ENCODE data around the gene GSK3A. TPM values are rescaled to one million over a fixed set of nuclear protein-coding genes. Genes with fewer than 3 reads are reported as not detected.

The GSK3A gene
- total and polyA plus RNA-seq, 9 of the 15 experiments (the other 6 are each of a cell fraction or from before 2014, with no cell fraction given): 0.62 to 90.7 (median 33.3) TPM

DNA sequence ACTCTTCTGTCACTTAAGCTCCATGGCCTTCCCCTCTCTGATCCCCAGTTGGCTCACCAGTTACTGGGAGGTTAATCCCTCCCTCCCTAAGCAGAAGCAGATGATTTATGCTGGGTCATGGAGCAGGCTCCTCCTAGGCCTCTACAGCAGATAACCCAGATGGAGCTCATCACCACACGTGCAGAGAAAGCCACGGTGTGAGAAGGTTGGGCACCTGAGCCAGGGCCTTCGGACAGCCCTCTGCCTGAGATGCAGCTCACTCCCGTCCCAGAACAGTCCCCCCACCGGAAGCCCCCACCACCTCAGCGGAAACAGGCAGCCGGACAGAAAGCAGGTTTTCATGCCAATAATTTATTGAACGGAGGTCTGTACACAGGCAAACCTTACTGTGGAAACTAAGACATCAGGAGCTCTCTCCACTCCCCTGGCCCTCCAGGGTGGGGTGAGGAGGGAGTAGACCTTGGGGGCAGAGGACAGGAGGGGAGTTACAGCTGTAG lies 12.5 kb downstream of the GSK3A start (continued):
- TF ChIP-seq XRCC5 (IDR thresholded peaks at IDR 0.05; ENCODE audit: low read depth, low read length): no peak
- TF ChIP-seq, protein P1, sequence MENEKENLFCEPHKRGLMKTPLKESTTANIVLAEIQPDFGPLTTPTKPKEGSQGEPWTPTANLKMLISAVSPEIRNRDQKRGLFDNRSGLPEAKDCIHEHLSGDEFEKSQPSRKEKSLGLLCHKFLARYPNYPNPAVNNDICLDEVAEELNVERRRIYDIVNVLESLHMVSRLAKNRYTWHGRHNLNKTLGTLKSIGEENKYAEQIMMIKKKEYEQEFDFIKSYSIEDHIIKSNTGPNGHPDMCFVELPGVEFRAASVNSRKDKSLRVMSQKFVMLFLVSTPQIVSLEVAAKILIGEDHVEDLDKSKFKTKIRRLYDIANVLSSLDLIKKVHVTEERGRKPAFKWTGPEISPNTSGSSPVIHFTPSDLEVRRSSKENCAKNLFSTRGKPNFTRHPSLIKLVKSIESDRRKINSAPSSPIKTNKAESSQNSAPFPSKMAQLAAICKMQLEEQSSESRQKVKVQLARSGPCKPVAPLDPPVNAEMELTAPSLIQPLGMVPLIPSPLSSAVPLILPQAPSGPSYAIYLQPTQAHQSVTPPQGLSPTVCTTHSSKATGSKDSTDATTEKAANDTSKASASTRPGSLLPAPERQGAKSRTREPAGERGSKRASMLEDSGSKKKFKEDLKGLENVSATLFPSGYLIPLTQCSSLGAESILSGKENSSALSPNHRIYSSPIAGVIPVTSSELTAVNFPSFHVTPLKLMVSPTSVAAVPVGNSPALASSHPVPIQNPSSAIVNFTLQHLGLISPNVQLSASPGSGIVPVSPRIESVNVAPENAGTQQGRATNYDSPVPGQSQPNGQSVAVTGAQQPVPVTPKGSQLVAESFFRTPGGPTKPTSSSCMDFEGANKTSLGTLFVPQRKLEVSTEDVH (IDR thresholded peaks at IDR 0.05; ENCODE audit: low read depth, partially characterized antibody): no peak
- 0 out of 2 replicates have a peak, but pooled peaks have one; percentile 14 for TF ChIP-seq ESRRA (IDR thresholded peaks at IDR 0.05; ENCODE audit: borderline replicate concordance, low read depth)
- TF ChIP-seq EP400 (IDR thresholded peaks at IDR 0.05): peak; percentile 20; the same call in 1 of the 2 replicates
- TF ChIP-seq CAMTA2 (CRISPR knock-in tag; conservative IDR thresholded peaks at IDR 0.05): no peak
- TF ChIP-seq ZNF583 (CRISPR knock-in tag; IDR thresholded peaks at IDR 0.05): no peak
- TF ChIP-seq C11orf30 (IDR thresholded peaks at IDR 0.05; ENCODE audit: low read depth): peak; percentile 80
- TF ChIP-seq GABPA (tag; conservative IDR thresholded peaks at IDR 0.05; ENCODE audit: low read depth): peak; percentile 47; the same call in 1 of the 2 replicates
- TF ChIP-seq, protein P2, sequence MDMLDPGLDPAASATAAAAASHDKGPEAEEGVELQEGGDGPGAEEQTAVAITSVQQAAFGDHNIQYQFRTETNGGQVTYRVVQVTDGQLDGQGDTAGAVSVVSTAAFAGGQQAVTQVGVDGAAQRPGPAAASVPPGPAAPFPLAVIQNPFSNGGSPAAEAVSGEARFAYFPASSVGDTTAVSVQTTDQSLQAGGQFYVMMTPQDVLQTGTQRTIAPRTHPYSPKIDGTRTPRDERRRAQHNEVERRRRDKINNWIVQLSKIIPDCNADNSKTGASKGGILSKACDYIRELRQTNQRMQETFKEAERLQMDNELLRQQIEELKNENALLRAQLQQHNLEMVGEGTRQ (CRISPR knock-in tag; IDR thresholded peaks at IDR 0.05): no peak
- TF ChIP-seq BRD9 (IDR thresholded peaks at IDR 0.05; ENCODE audit: low read depth, partially characterized antibody): no peak
- TF ChIP-seq RCOR1 (IDR thresholded peaks at IDR 0.05; ENCODE audit: borderline replicate concordance in 1 of 2, low read depth in 2 of 2, low read length in 2 of 2): peak in 1 of 2 experiments; percentile 85; a peak in 2 of 4 replicates
- TF ChIP-seq YBX1 (IDR thresholded peaks at IDR 0.05): no peak
- no peak for TF ChIP-seq PYGO2 (tag; IDR thresholded peaks at IDR 0.05)
- TF ChIP-seq, protein P3, sequence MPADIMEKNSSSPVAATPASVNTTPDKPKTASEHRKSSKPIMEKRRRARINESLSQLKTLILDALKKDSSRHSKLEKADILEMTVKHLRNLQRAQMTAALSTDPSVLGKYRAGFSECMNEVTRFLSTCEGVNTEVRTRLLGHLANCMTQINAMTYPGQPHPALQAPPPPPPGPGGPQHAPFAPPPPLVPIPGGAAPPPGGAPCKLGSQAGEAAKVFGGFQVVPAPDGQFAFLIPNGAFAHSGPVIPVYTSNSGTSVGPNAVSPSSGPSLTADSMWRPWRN (IDR thresholded peaks at IDR 0.05; ENCODE audit: low read depth): peak; percentile 17; the same call in 1 of the 2 replicates
- no peak for TF ChIP-seq ZNF696 (CRISPR knock-in tag; conservative IDR thresholded peaks at IDR 0.05)
- TF ChIP-seq, protein P4, sequence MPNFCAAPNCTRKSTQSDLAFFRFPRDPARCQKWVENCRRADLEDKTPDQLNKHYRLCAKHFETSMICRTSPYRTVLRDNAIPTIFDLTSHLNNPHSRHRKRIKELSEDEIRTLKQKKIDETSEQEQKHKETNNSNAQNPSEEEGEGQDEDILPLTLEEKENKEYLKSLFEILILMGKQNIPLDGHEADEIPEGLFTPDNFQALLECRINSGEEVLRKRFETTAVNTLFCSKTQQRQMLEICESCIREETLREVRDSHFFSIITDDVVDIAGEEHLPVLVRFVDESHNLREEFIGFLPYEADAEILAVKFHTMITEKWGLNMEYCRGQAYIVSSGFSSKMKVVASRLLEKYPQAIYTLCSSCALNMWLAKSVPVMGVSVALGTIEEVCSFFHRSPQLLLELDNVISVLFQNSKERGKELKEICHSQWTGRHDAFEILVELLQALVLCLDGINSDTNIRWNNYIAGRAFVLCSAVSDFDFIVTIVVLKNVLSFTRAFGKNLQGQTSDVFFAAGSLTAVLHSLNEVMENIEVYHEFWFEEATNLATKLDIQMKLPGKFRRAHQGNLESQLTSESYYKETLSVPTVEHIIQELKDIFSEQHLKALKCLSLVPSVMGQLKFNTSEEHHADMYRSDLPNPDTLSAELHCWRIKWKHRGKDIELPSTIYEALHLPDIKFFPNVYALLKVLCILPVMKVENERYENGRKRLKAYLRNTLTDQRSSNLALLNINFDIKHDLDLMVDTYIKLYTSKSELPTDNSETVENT (CRISPR knock-in tag; IDR thresholded peaks at IDR 0.05): no peak
- no peak for TF ChIP-seq ZNF431 (CRISPR knock-in tag; IDR thresholded peaks at IDR 0.05)
- TF ChIP-seq SPI1 (IDR thresholded peaks at IDR 0.05; ENCODE audit: borderline replicate concordance, low read depth, low read length): 0 out of 2 replicates have a peak, but pooled peaks have one; percentile 36
- TF ChIP-seq CBFA2T2 (conservative IDR thresholded peaks at IDR 0.05): peak; percentile 25
- TF ChIP-seq ZBTB8A (IDR thresholded peaks at IDR 0.05; ENCODE audit: partially characterized antibody): no peak
- TF ChIP-seq ZC3H11A (IDR thresholded peaks at IDR 0.05; ENCODE audit: low read depth, low read length): no peak
- TF ChIP-seq, protein P5, sequence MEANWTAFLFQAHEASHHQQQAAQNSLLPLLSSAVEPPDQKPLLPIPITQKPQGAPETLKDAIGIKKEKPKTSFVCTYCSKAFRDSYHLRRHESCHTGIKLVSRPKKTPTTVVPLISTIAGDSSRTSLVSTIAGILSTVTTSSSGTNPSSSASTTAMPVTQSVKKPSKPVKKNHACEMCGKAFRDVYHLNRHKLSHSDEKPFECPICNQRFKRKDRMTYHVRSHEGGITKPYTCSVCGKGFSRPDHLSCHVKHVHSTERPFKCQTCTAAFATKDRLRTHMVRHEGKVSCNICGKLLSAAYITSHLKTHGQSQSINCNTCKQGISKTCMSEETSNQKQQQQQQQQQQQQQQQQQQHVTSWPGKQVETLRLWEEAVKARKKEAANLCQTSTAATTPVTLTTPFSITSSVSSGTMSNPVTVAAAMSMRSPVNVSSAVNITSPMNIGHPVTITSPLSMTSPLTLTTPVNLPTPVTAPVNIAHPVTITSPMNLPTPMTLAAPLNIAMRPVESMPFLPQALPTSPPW (CRISPR knock-in tag; IDR thresholded peaks at IDR 0.05): peak; percentile 70
